SK-N-SH treated with all-trans-retinoic acid at 6 μM for 48 hours (cell line): Measurements from ENCODE around the gene CALN1.

Source experiments
- ATAC-seq: fragments of 200-7000 bp; cut with Tn5 transposase; 3 replicates; pipeline ENCODE4 v1.9.1; 2020; ENCODE audit warnings: mild to moderate bottlenecking, moderate library complexity
- ARNTL ChIP-seq: fragments of 450-650 bp; formaldehyde crosslinking; IDR thresholded peaks from 2 replicates; pipeline ENCODE4 v1.5.0; 2020; ENCODE audit warnings: low read depth, mild to moderate bottlenecking, moderate library complexity, borderline replicate concordance
- BACH2 ChIP-seq: fragments of 250-450 bp; sonication (Bioruptor Pico); IDR thresholded peaks from 2 replicates; pipeline ENCODE4 v1.9.0; 2021; ENCODE audit warnings: mild to moderate bottlenecking, borderline replicate concordance
- CSDC2 ChIP-seq: fragments of 250-450 bp; sonication (Bioruptor Pico); IDR thresholded peaks from 2 replicates; pipeline ENCODE4 v1.5.0; 2020; ENCODE audit warnings: mild to moderate bottlenecking, moderate library complexity
- ESRRG ChIP-seq: fragments of 250-450 bp; sonication (Bioruptor Pico); IDR thresholded peaks from 2 replicates; pipeline ENCODE4 v1.6.1; 2021; ENCODE audit warnings: mild to moderate bottlenecking
- GLIS3 ChIP-seq: fragments of 250-450 bp; sonication (Bioruptor Pico); IDR thresholded peaks from 2 replicates; pipeline ENCODE4 v1.5.0; 2020; ENCODE audit warnings: mild to moderate bottlenecking, moderate library complexity
- ISL1 ChIP-seq: fragments of 250-450 bp; sonication (Bioruptor Pico); IDR thresholded peaks from 2 replicates; pipeline ENCODE4 v2.1.2; 2022; ENCODE audit warnings: mild to moderate bottlenecking, moderate library complexity
- OSR1 ChIP-seq: fragments of 250-450 bp; sonication (Bioruptor Pico); IDR thresholded peaks from 2 replicates; pipeline ENCODE4 v1.8.0; 2022; ENCODE audit warnings: moderate library complexity, mild to moderate bottlenecking, inconsistent platforms
- PPARA ChIP-seq: fragments of 250-450 bp; sonication (Bioruptor Pico); IDR thresholded peaks from 2 replicates; pipeline ENCODE4 v1.5.0; 2020; ENCODE audit warnings: mild to moderate bottlenecking, borderline replicate concordance
- RARB ChIP-seq: fragments of 250-450 bp; sonication (Bioruptor Pico); IDR thresholded peaks from 2 replicates; pipeline ENCODE4 v1.8.0; 2021; ENCODE audit warnings: mild to moderate bottlenecking, moderate library complexity
- TCF4 ChIP-seq: fragments of 250-450 bp; sonication (Bioruptor Pico); IDR thresholded peaks from 2 replicates; pipeline ENCODE4 v1.8.0; 2021; ENCODE audit warnings: mild to moderate bottlenecking, moderate library complexity, borderline replicate concordance
- TOX ChIP-seq: fragments of 250-450 bp; sonication (Bioruptor Pico); IDR thresholded peaks from 2 replicates; pipeline ENCODE4 v1.8.0; 2021; ENCODE audit warnings: mild to moderate bottlenecking, moderate library complexity, borderline replicate concordance
- ZC3H10 ChIP-seq: fragments of 250-450 bp; sonication (Bioruptor Pico); IDR thresholded peaks from 2 replicates; pipeline ENCODE4 v1.5.1; 2021; ENCODE audit warnings: mild to moderate bottlenecking, moderate library complexity
- ZFP3 ChIP-seq: fragments of 250-450 bp; sonication (Bioruptor Pico); IDR thresholded peaks from 2 replicates; pipeline ENCODE4 v1.5.0; 2020; ENCODE audit warnings: mild to moderate bottlenecking, moderate library complexity
- ZFP30 ChIP-seq: fragments of 450-650 bp; formaldehyde crosslinking; IDR thresholded peaks from 2 replicates; pipeline ENCODE4 v1.5.0; 2022; ENCODE audit warnings: mild to moderate bottlenecking, moderate library complexity
- ZNF565 ChIP-seq: fragments of 450-650 bp; formaldehyde crosslinking; conservative IDR thresholded peaks from 2 replicates; pipeline ENCODE4 v1.5.0; 2020; ENCODE audit warnings: low read depth, mild to moderate bottlenecking, moderate library complexity
- ZNF70 ChIP-seq: fragments of 450-650 bp; formaldehyde crosslinking; IDR thresholded peaks from 2 replicates; pipeline ENCODE4 v1.5.0; 2020; ENCODE audit warnings: mild to moderate bottlenecking, moderate library complexity
- ZNF8 ChIP-seq: fragments of 450-650 bp; formaldehyde crosslinking; IDR thresholded peaks from 2 replicates; pipeline ENCODE4 v1.5.0; 2020; ENCODE audit warnings: mild to moderate bottlenecking, moderate library complexity
- TF ChIP-seq, protein P1 (sequence below): fragments of 250-450 bp; sonication (Bioruptor Pico); IDR thresholded peaks from 2 replicates; pipeline ENCODE4 v1.5.1; 2021; ENCODE audit warnings: mild to moderate bottlenecking, moderate library complexity
- TF ChIP-seq, protein P2 (sequence below): fragments of 250-450 bp; sonication (Bioruptor Pico); IDR thresholded peaks from 2 replicates; pipeline ENCODE4 v1.8.0; 2021; ENCODE audit warnings: low read depth, mild to moderate bottlenecking, moderate library complexity, borderline replicate concordance
- TF ChIP-seq, protein P3 (sequence below): fragments of 250-450 bp; sonication (Bioruptor Pico); IDR thresholded peaks from 2 replicates; pipeline ENCODE4 v1.5.0; 2020; ENCODE audit warnings: mild to moderate bottlenecking, moderate library complexity
- TF ChIP-seq, protein P4 (sequence below): fragments of 250-450 bp; sonication (Bioruptor Pico); IDR thresholded peaks from 2 replicates; pipeline ENCODE4 v1.8.0; 2020; ENCODE audit warnings: mild to moderate bottlenecking, moderate library complexity, borderline replicate concordance
- TF ChIP-seq, protein P5 (sequence below): fragments of 250-450 bp; sonication (Bioruptor Pico); IDR thresholded peaks from 2 replicates; pipeline ENCODE4 v1.5.1; 2020; ENCODE audit warnings: low read depth, mild to moderate bottlenecking, moderate library complexity

Gene CALN1

DNA sequence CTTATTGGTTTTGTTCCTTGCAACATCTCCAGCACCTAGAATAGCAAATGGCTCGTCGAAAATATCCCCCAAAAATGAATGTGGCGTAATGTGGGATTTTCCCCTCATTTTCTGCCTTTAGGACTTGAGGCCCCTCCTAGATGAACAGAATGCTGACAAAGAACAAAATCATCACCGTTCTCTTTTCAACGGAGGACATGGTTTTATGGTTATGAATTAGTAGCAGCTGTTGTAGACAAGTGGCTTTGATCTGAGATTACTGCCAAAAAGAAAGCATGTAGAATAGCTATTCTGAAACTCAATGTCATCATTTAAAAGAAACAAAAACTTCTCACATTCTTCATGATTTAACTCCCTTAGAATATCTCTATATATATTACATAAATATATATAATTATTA is 17.2 kb upstream of the CALN1 start (continued):
- no peak for TF ChIP-seq CSDC2 (CRISPR knock-in tag)

DNA sequence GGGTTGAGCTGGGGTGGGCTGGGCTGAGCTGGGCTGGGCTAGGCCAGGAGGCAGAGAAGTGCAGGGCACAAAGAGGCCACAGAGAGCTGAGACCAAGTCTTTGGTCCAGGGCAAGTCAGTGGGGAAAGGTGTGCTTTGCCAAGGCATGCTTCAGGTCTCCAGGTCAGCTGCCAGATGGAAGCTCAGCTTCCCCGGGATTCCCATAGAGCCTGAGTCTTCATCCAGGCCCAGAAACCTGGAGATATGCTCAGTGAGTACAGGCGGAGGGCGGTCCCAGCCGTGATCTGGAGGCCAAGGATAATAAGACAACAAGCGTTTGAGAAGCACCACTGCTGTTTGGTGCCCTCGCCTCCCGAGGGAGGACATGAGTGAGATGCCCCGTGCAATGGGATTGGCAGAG is 4.7 kb upstream of the CALN1 start:
- ATAC-seq = no peak
- no peak for TF ChIP-seq RARB (CRISPR knock-in tag)
- TF ChIP-seq, protein P1, sequence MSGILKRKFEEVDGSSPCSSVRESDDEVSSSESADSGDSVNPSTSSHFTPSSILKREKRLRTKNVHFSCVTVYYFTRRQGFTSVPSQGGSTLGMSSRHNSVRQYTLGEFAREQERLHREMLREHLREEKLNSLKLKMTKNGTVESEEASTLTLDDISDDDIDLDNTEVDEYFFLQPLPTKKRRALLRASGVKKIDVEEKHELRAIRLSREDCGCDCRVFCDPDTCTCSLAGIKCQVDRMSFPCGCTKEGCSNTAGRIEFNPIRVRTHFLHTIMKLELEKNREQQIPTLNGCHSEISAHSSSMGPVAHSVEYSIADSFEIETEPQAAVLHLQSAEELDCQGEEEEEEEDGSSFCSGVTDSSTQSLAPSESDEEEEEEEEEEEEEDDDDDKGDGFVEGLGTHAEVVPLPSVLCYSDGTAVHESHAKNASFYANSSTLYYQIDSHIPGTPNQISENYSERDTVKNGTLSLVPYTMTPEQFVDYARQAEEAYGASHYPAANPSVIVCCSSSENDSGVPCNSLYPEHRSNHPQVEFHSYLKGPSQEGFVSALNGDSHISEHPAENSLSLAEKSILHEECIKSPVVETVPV (CRISPR knock-in tag) = no peak
- TF ChIP-seq, protein P2, sequence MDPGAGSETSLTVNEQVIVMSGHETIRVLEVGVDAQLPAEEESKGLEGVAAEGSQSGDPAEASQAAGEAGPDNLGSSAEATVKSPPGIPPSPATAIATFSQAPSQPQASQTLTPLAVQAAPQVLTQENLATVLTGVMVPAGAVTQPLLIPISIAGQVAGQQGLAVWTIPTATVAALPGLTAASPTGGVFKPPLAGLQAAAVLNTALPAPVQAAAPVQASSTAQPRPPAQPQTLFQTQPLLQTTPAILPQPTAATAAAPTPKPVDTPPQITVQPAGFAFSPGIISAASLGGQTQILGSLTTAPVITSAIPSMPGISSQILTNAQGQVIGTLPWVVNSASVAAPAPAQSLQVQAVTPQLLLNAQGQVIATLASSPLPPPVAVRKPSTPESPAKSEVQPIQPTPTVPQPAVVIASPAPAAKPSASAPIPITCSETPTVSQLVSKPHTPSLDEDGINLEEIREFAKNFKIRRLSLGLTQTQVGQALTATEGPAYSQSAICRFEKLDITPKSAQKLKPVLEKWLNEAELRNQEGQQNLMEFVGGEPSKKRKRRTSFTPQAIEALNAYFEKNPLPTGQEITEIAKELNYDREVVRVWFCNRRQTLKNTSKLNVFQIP (CRISPR knock-in tag) = no peak
- TF ChIP-seq ZNF70 = no peak
- TF ChIP-seq TCF4 (CRISPR knock-in tag) = no peak
- TF ChIP-seq PPARA (CRISPR knock-in tag) = no peak
- no peak for TF ChIP-seq ZFP30 (CRISPR knock-in tag)
- TF ChIP-seq ZNF8 (CRISPR knock-in tag) = no peak
- TF ChIP-seq GLIS3 (CRISPR knock-in tag) = no peak
- no peak for TF ChIP-seq OSR1

DNA sequence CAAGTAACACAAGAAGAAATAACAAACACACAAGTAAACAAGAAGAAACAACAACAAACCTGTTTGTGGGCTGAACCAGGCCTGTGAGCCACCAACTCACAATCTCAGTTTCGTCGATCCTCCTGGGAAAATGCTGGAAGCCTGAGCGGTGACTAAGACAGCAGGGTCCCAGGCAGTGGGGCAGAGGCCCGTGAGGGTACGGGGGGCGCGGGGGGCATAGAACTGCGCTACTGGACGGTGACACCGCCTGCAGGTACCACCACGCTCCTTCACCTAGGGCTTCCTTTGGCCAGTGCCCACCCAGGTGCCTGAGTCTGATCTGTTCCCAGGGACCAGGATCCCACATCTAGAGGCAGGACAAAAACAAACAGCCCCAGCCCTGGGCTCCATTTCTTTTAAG is 3.4 kb upstream of the CALN1 start:
- ATAC-seq = no peak
- TF ChIP-seq ARNTL (CRISPR knock-in tag) (no peak), OSR1 (no peak), PPARA (CRISPR knock-in tag) (no peak), TCF4 (CRISPR knock-in tag) (no peak), ZC3H10 (CRISPR knock-in tag) (no peak), RARB (CRISPR knock-in tag) (no peak), ZNF8 (CRISPR knock-in tag) (no peak), BACH2 (CRISPR knock-in tag) (no peak), TOX (CRISPR knock-in tag) (no peak), ZFP3 (CRISPR knock-in tag) (no peak), ESRRG (CRISPR knock-in tag) (no peak), ZFP30 (CRISPR knock-in tag) (no peak), ZNF565 (CRISPR knock-in tag) (no peak), ISL1 (CRISPR knock-in tag) (no peak)
- TF ChIP-seq, protein P3, sequence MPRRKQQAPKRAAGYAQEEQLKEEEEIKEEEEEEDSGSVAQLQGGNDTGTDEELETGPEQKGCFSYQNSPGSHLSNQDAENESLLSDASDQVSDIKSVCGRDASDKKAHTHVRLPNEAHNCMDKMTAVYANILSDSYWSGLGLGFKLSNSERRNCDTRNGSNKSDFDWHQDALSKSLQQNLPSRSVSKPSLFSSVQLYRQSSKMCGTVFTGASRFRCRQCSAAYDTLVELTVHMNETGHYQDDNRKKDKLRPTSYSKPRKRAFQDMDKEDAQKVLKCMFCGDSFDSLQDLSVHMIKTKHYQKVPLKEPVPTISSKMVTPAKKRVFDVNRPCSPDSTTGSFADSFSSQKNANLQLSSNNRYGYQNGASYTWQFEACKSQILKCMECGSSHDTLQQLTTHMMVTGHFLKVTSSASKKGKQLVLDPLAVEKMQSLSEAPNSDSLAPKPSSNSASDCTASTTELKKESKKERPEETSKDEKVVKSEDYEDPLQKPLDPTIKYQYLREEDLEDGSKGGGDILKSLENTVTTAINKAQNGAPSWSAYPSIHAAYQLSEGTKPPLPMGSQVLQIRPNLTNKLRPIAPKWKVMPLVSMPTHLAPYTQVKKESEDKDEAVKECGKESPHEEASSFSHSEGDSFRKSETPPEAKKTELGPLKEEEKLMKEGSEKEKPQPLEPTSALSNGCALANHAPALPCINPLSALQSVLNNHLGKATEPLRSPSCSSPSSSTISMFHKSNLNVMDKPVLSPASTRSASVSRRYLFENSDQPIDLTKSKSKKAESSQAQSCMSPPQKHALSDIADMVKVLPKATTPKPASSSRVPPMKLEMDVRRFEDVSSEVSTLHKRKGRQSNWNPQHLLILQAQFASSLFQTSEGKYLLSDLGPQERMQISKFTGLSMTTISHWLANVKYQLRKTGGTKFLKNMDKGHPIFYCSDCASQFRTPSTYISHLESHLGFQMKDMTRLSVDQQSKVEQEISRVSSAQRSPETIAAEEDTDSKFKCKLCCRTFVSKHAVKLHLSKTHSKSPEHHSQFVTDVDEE (CRISPR knock-in tag) = no peak
- TF ChIP-seq, protein P4, sequence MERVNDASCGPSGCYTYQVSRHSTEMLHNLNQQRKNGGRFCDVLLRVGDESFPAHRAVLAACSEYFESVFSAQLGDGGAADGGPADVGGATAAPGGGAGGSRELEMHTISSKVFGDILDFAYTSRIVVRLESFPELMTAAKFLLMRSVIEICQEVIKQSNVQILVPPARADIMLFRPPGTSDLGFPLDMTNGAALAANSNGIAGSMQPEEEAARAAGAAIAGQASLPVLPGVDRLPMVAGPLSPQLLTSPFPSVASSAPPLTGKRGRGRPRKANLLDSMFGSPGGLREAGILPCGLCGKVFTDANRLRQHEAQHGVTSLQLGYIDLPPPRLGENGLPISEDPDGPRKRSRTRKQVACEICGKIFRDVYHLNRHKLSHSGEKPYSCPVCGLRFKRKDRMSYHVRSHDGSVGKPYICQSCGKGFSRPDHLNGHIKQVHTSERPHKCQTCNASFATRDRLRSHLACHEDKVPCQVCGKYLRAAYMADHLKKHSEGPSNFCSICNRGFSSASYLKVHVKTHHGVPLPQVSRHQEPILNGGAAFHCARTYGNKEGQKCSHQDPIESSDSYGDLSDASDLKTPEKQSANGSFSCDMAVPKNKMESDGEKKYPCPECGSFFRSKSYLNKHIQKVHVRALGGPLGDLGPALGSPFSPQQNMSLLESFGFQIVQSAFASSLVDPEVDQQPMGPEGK (CRISPR knock-in tag) = no peak
- TF ChIP-seq, protein P1 (CRISPR knock-in tag) = no peak
- TF ChIP-seq, protein P5, sequence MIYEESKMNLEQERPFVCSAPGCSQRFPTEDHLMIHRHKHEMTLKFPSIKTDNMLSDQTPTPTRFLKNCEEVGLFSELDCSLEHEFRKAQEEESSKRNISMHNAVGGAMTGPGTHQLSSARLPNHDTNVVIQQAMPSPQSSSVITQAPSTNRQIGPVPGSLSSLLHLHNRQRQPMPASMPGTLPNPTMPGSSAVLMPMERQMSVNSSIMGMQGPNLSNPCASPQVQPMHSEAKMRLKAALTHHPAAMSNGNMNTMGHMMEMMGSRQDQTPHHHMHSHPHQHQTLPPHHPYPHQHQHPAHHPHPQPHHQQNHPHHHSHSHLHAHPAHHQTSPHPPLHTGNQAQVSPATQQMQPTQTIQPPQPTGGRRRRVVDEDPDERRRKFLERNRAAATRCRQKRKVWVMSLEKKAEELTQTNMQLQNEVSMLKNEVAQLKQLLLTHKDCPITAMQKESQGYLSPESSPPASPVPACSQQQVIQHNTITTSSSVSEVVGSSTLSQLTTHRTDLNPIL (CRISPR knock-in tag) = no peak
